ENCODE measurements around the gene CYB561D1. TPM values are rescaled to one million over a fixed set of nuclear protein-coding genes. Genes with fewer than 3 reads are reported as not detected.

Gene CYB561D1
- total and polyA plus RNA-seq, 2 donors (not counting 1 experiment from before 2014, with no cell fraction given), result 5.1 to 6.6 TPM

DNA sequence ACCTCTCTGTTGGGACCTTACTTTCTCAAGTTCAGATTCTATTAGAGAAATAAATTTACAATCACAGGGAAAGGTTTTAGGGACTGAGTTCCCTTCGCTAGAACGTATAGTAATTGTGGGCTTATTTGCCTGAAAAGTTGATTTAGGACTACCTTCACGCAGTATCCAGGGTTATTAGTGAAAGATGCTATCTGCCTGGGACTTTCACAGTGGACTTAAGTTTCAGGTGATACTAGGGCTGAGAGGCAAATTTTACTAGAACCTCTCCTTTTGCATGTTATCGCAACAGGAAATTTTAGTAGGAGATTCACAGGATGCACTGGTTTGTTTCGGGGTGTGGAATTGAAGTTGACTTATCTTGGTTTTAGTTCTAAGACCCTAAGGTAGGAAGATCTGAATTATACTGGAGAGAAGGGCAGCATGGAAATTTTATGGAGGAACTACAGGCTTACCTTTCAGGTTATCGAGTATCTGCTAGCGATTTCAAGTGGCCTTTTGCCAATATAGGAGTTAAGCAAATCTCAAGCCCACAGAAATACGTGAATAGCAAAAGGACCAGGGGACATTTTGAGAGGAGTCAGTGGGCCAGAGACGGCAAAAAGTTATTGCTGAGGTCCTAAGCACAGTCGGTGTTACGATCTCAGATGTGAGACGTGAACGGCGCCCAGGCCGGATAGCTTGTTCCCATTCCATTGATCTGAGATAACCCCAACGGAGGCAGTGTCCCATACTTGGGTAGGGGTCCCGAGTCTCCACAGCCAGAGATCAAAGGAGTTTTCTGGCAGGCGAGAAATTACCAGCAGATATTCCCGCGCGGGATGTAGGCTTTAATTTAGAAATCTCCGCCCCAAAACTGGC lies 53.8 kb downstream of the CYB561D1 start:
- peak; percentile 25 to 31 for DNase-seq (ENCODE audit: low read depth in 2 of 2)
- Histone ChIP-seq H3K9me3 (ENCODE audit: control insufficient read depth, insufficient read depth, low read depth, low read length) (no peaks in the 10 kb centered on the region), H3K4me1 (ENCODE audit: control insufficient read depth, extremely low read depth, insufficient read depth, low read length) (peaks cover 5% of the 10 kb centered on the region), H3K4me2 (ENCODE audit: extremely low read depth, insufficient read depth, low read length) (peak overlapping the region; percentile 90), H3K27ac (ENCODE audit: insufficient read depth, low read length) (peak overlapping the region; percentile 98), H3K79me2 (ENCODE audit: control insufficient read depth, insufficient read depth, low read length) (peaks cover 51% of the 10 kb centered on the region), H2AFZ (ENCODE audit: low read length) (no peak overlapping the region), H3K4me3 (replicated peaks in 1 of 4; ENCODE audit: control extremely low read depth in 1 of 4, insufficient read depth in 1 of 4, low read depth in 3 of 4, low read length in 4 of 4) (peak overlapping the region; percentile 92 to 98 (median 96)), H4K20me1 (ENCODE audit: control insufficient read depth, extremely low read depth, insufficient read depth, low read length) (peaks cover 2% of the 10 kb centered on the region), H3K9ac (ENCODE audit: insufficient read depth, low read length) (peak overlapping the region; percentile 98), H3K27me3 (ENCODE audit: control insufficient read depth, insufficient read depth, low read length) (peaks cover 3% of the 10 kb centered on the region), H3K36me3 (ENCODE audit: control insufficient read depth, insufficient read depth, low read length) (no peaks in the 10 kb centered on the region)
- no peak for TF ChIP-seq EZH2 (IDR thresholded peaks at IDR 0.05; ENCODE audit: low read length, missing control alignments)
- TF ChIP-seq, protein P1, sequence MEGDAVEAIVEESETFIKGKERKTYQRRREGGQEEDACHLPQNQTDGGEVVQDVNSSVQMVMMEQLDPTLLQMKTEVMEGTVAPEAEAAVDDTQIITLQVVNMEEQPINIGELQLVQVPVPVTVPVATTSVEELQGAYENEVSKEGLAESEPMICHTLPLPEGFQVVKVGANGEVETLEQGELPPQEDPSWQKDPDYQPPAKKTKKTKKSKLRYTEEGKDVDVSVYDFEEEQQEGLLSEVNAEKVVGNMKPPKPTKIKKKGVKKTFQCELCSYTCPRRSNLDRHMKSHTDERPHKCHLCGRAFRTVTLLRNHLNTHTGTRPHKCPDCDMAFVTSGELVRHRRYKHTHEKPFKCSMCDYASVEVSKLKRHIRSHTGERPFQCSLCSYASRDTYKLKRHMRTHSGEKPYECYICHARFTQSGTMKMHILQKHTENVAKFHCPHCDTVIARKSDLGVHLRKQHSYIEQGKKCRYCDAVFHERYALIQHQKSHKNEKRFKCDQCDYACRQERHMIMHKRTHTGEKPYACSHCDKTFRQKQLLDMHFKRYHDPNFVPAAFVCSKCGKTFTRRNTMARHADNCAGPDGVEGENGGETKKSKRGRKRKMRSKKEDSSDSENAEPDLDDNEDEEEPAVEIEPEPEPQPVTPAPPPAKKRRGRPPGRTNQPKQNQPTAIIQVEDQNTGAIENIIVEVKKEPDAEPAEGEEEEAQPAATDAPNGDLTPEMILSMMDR (conservative IDR thresholded peaks at IDR 0.05 in 1 of 2, IDR thresholded peaks at IDR 0.05 in 1 of 2; ENCODE audit: low read depth in 1 of 2, low read length in 2 of 2), result no peak

DNA sequence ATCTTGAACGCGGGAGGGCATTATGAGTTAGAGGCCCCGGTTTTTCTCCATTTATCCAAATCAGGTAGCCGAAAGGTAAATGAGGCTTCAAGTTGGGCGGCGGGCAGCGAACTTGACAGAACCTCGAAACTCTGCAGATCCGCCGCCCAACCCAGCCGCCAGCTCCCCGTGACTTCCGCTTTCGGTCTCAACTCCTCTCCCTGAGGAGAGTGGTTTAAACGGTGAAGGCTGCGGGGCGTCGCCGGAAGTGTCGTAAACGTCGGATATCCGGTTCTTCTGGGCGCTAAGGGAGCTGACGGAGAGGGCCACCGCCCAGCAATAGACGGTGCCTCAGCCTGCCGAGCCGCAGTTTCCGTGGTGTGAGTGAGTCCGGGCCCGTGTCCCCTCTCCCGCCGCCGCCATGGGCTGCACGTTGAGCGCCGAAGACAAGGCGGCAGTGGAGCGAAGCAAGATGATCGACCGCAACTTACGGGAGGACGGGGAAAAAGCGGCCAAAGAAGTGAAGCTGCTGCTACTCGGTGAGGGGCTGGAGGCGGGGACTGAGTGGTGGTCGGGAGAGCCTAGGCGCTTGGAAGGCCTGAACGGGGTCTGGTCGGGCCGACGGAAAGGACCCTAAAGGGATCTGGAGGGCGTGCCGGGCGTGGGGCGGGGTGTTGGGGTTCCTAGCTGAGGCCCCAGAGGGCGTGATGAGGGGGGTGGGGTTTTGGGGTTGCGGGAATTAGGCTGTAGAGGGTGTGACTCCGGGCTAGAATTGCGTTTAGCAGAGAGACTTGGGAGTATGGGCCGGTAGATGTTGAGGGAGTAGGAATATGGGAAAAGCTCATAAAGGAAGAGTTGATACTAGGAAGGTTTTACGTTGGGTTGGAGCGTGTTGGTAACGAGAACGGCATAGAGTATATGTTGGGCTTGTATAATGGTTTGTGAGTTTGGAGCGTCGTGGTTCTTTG lies 54.7 kb downstream of the CYB561D1 start, which contains the start of gene GNAI3:
Gene GNAI3, plus strand, starts transcription at position 295 of the 947 bp plus-strand sequence. Its CDS starts 106 bp downstream, at position 401.
- peaks cover 2% of the 10 kb centered on the region for H4K20me1 ChIP-seq (ENCODE audit: control insufficient read depth, extremely low read depth, insufficient read depth, low read length)

More for the DNA sequence above, 54.7 kb downstream of the CYB561D1 start, which contains the start of gene GNAI3:
- H3K27me3 ChIP-seq (ENCODE audit: control insufficient read depth, insufficient read depth, low read length), result peaks cover 3% of the 10 kb centered on the region
- peak; percentile 96 for DNase-seq (ENCODE audit: low read depth in 2 of 2)
- no peak for TF ChIP-seq EZH2 (IDR thresholded peaks at IDR 0.05; ENCODE audit: low read length, missing control alignments)
- TF ChIP-seq, protein P1 (conservative IDR thresholded peaks at IDR 0.05 in 1 of 2, IDR thresholded peaks at IDR 0.05 in 1 of 2; ENCODE audit: low read depth in 1 of 2, low read length in 2 of 2), result no peak
- H3K9me3 ChIP-seq (ENCODE audit: control insufficient read depth, insufficient read depth, low read depth, low read length), result no peaks in the 10 kb centered on the region
- H3K4me3 ChIP-seq (replicated peaks in 1 of 4; ENCODE audit: control extremely low read depth in 1 of 4, insufficient read depth in 1 of 4, low read depth in 3 of 4, low read length in 4 of 4), result peak within 1 kb of the TSS; percentile 92 to 98 (median 96)
- peak within 1 kb of the TSS; percentile 87 for H2AFZ ChIP-seq (ENCODE audit: low read length)
- peaks cover 5% of the 10 kb centered on the region for H3K4me1 ChIP-seq (ENCODE audit: control insufficient read depth, extremely low read depth, insufficient read depth, low read length)
- H3K36me3 ChIP-seq (ENCODE audit: control insufficient read depth, insufficient read depth, low read length), result no peaks in the 10 kb centered on the region
- H3K9ac ChIP-seq (ENCODE audit: insufficient read depth, low read length), result peak within 1 kb of the TSS; percentile 98
- peak within 1 kb of the TSS; percentile 98 for H3K27ac ChIP-seq (ENCODE audit: insufficient read depth, low read length)
- peak within 1 kb of the TSS; percentile 93 for H3K4me2 ChIP-seq (ENCODE audit: extremely low read depth, insufficient read depth, low read length)
- peaks cover 60% of the 10 kb centered on the region for H3K79me2 ChIP-seq (ENCODE audit: control insufficient read depth, insufficient read depth, low read length)

Other genes starting within 250 kb of the CYB561D1 start
- 3.1 and 3.5 TPM in 2 replicates for gene CELSR2, start 244.6 kb upstream of the CYB561D1 start, total RNA-seq
- 0.67 and 1.2 TPM in 2 replicates for gene CELSR2, start 244.6 kb upstream of the CYB561D1 start, polyA plus RNA-seq
- gene PSRC1, start 210.9 kb upstream of the CYB561D1 start, total RNA-seq, result 4.1 and 8.3 TPM in 2 replicates
- gene PSRC1, start 210.9 kb upstream of the CYB561D1 start, polyA plus RNA-seq, result 9.9 and 18.5 TPM in 2 replicates
- gene MYBPHL, start 187.1 kb upstream of the CYB561D1 start, total RNA-seq, result not detected in 2 replicates
- gene MYBPHL, start 187.1 kb upstream of the CYB561D1 start, polyA plus RNA-seq, result not detected in 2 replicates
- 12.8 and 37.5 TPM in 2 replicates for gene SORT1, start 96.2 kb upstream of the CYB561D1 start, total RNA-seq
- 17.0 and 27.5 TPM in 2 replicates for gene SORT1, start 96.2 kb upstream of the CYB561D1 start, polyA plus RNA-seq
- 39.0 and 41.0 TPM in 2 replicates for gene PSMA5, start 67.6 kb upstream of the CYB561D1 start, total RNA-seq
- 142 and 145 TPM in 2 replicates for gene PSMA5, start 67.6 kb upstream of the CYB561D1 start, polyA plus RNA-seq
- 0.26 and 1.7 TPM in 2 replicates for gene SYPL2, start 27.5 kb upstream of the CYB561D1 start, total RNA-seq
- gene SYPL2, start 27.5 kb upstream of the CYB561D1 start, polyA plus RNA-seq, result 1.8 and 1.9 TPM in 2 replicates
- gene ATXN7L2, start 10.2 kb upstream of the CYB561D1 start, total RNA-seq, result 1.5 and 2.0 TPM in 2 replicates
- gene ATXN7L2, start 10.2 kb upstream of the CYB561D1 start, polyA plus RNA-seq, result 0.86 and 1.6 TPM in 2 replicates
- gene AMIGO1, start 15.6 kb downstream of the CYB561D1 start, total RNA-seq, result 1.8 and 2.5 TPM in 2 replicates
- gene AMIGO1, start 15.6 kb downstream of the CYB561D1 start, polyA plus RNA-seq, result 0.40 and 0.57 TPM in 2 replicates
- gene GPR61, start 45.8 kb downstream of the CYB561D1 start, total RNA-seq, result 0.26 TPM in 1 of 2 replicates, not detected in the other
- gene GPR61, start 45.8 kb downstream of the CYB561D1 start, polyA plus RNA-seq, result 0.01 TPM in 1 of 2 replicates, not detected in the other
- gene GNAI3, start 54.5 kb downstream of the CYB561D1 start, total RNA-seq, result 10.3 and 11.4 TPM in 2 replicates
- gene GNAI3, start 54.5 kb downstream of the CYB561D1 start, polyA plus RNA-seq, result 12.9 and 14.4 TPM in 2 replicates
- gene GNAT2, start 125.5 kb downstream of the CYB561D1 start, total RNA-seq, result under 0.01 and 0.17 TPM in 2 replicates
- gene GNAT2, start 125.5 kb downstream of the CYB561D1 start, polyA plus RNA-seq, result 0.22 and 0.35 TPM in 2 replicates
- gene AMPD2, start 125.7 kb downstream of the CYB561D1 start, total RNA-seq, result 40.6 and 51.9 TPM in 2 replicates
- 23.0 and 31.1 TPM in 2 replicates for gene AMPD2, start 125.7 kb downstream of the CYB561D1 start, polyA plus RNA-seq
- gene GSTM4, start 162.0 kb downstream of the CYB561D1 start, total RNA-seq, result 10.5 and 17.7 TPM in 2 replicates
- gene GSTM4, start 162.0 kb downstream of the CYB561D1 start, polyA plus RNA-seq, result 30.5 and 30.8 TPM in 2 replicates
- gene GSTM2, start 174.0 kb downstream of the CYB561D1 start, total RNA-seq, result 21.1 and 28.2 TPM in 2 replicates
- gene GSTM2, start 174.0 kb downstream of the CYB561D1 start, polyA plus RNA-seq, result 67.7 and 71.1 TPM in 2 replicates
- 14.4 TPM in 1 of 2 replicates, not detected in the other for gene GSTM1, start 193.7 kb downstream of the CYB561D1 start, total RNA-seq
- 0.55 and 38.0 TPM in 2 replicates for gene GSTM1, start 193.7 kb downstream of the CYB561D1 start, polyA plus RNA-seq
- gene GSTM5, start 218.2 kb downstream of the CYB561D1 start, total RNA-seq, result 16.4 and 21.6 TPM in 2 replicates
- 6.1 and 7.5 TPM in 2 replicates for gene GSTM5, start 218.2 kb downstream of the CYB561D1 start, polyA plus RNA-seq
- gene GSTM3, start 246.9 kb downstream of the CYB561D1 start, total RNA-seq, result 37.0 and 51.4 TPM in 2 replicates
- gene GSTM3, start 246.9 kb downstream of the CYB561D1 start, polyA plus RNA-seq, result 90.0 and 207 TPM in 2 replicates